ENCODE data around the gene NDUFAF8. TPM values are rescaled to one million over a fixed set of nuclear protein-coding genes. Genes with fewer than 3 reads are reported as not detected.

The NDUFAF8 gene
- total RNA-seq, 3 donors from 2014 or later (not counting 1 experiment from before 2014, with no cell fraction given), result 28.6 to 36.4 (median 34.9) TPM

- H3K4me1 ChIP-seq (ENCODE audit: control insufficient read depth, insufficient read depth, low read length), result no peaks in the 10 kb centered on the region
- 81% methylated on average over 26 of the region's 27 CpGs for WGBS (ENCODE audit: insufficient coverage)
- ATAC-seq, result peak; percentile 60 to 78 (median 61)
- intact Hi-C loops (cut with micrococcal nuclease), result no loop called here
- Mint-ChIP-seq H3K36me3 (no peaks in the 10 kb centered on the region), H3K4me1 (no peaks in the 10 kb centered on the region), H3K27ac (no peak overlapping the region), H3K27me3 (ENCODE audit: low read depth in 2 of 2) (no peaks in the 10 kb centered on the region), H3K4me3 (no peak overlapping the region), H3K9me3 (no peaks in the 10 kb centered on the region)
- no peak overlapping the region for H3K4me3 ChIP-seq (ENCODE audit: low read length)
- H3K36me3 ChIP-seq (ENCODE audit: control insufficient read depth, insufficient read depth, low read length), result no peaks in the 10 kb centered on the region
- H3K9me3 ChIP-seq (ENCODE audit: control insufficient read depth, insufficient read depth, low read length), result no peaks in the 10 kb centered on the region
- peak; percentile 22 for TF ChIP-seq CTCF (IDR thresholded peaks at IDR 0.05)
- peak in 1 of 2 donors; percentile 39 for DNase-seq
- no peaks in the 10 kb centered on the region for H3K27me3 ChIP-seq (ENCODE audit: control insufficient read depth, insufficient read depth, low read length)
- no peak overlapping the region for H3K27ac ChIP-seq (ENCODE audit: low read length)
Observed at GRCh38 chr17:81200695-81201580, 38.2 kb upstream of the NDUFAF8 start.

GRCh38 chr17:81202318-81202717 is 36.8 kb upstream of the NDUFAF8 start:
- Mint-ChIP-seq H3K4me1 (no peaks in the 10 kb centered on the region), H3K9me3 (no peaks in the 10 kb centered on the region), H3K27ac (no peak overlapping the region), H3K4me3 (no peak overlapping the region), H3K36me3 (no peaks in the 10 kb centered on the region), H3K27me3 (ENCODE audit: low read depth in 2 of 2) (no peaks in the 10 kb centered on the region)
- H3K4me1 ChIP-seq (ENCODE audit: control insufficient read depth, insufficient read depth, low read length), result no peaks in the 10 kb centered on the region
- no peaks in the 10 kb centered on the region for H3K9me3 ChIP-seq (ENCODE audit: control insufficient read depth, insufficient read depth, low read length)
- no peaks in the 10 kb centered on the region for H3K27me3 ChIP-seq (ENCODE audit: control insufficient read depth, insufficient read depth, low read length)
- intact Hi-C loops (cut with micrococcal nuclease), result no loop called here
- no peak overlapping the region for H3K4me3 ChIP-seq (ENCODE audit: low read length)
- H3K27ac ChIP-seq (ENCODE audit: low read length), result no peak overlapping the region
- DNase-seq (no peak), ATAC-seq (no peak)
- no peak for TF ChIP-seq CTCF (IDR thresholded peaks at IDR 0.05)
- 96% methylated on average over 10 of the region's 10 CpGs for WGBS (ENCODE audit: insufficient coverage)
- H3K36me3 ChIP-seq (ENCODE audit: control insufficient read depth, insufficient read depth, low read length), result no peaks in the 10 kb centered on the region

- no peaks in the 10 kb centered on the region for H3K9me3 Mint-ChIP-seq
- 96% methylated on average over 20 of the region's 20 CpGs for WGBS (ENCODE audit: insufficient coverage)
- DNase-seq, result no peak
Observed at GRCh38 chr17:81203136-81203535, 36.0 kb upstream of the NDUFAF8 start.

More at GRCh38 chr17:81203136-81203535, 36.0 kb upstream of the NDUFAF8 start:
- H3K27ac Mint-ChIP-seq, result no peak overlapping the region
- no peak for ATAC-seq
- Histone ChIP-seq H3K9me3 (ENCODE audit: control insufficient read depth, insufficient read depth, low read length) (no peaks in the 10 kb centered on the region), H3K27me3 (ENCODE audit: control insufficient read depth, insufficient read depth, low read length) (no peaks in the 10 kb centered on the region), H3K4me1 (ENCODE audit: control insufficient read depth, insufficient read depth, low read length) (no peaks in the 10 kb centered on the region), H3K36me3 (ENCODE audit: control insufficient read depth, insufficient read depth, low read length) (no peaks in the 10 kb centered on the region), H3K27ac (ENCODE audit: low read length) (no peak overlapping the region), H3K4me3 (ENCODE audit: low read length) (no peak overlapping the region)
- no peak overlapping the region for H3K4me3 Mint-ChIP-seq
- H3K27me3 Mint-ChIP-seq (ENCODE audit: low read depth in 2 of 2), result no peaks in the 10 kb centered on the region
- intact Hi-C loops (cut with micrococcal nuclease), result no loop called here
- H3K36me3 Mint-ChIP-seq, result no peaks in the 10 kb centered on the region
- TF ChIP-seq CTCF (IDR thresholded peaks at IDR 0.05), result no peak
- no peaks in the 10 kb centered on the region for H3K4me1 Mint-ChIP-seq

Measured in natural killer cell (primary cell).